ENCODE data around the gene CREBBP.

Gene CREBBP

GRCh38 chr16:3770530-3770929, 110.0 kb downstream of the CREBBP start:
- DNase-seq (ENCODE audit: extremely low read depth, insufficient read length): no peak
- Histone ChIP-seq H3K27me3 (replicated peaks; ENCODE audit: control insufficient read depth, insufficient read depth, low read length) (no peaks in the 10 kb centered on the region), H3K36me3 (ENCODE audit: control insufficient read depth, insufficient read depth, low read length) (peaks cover 25% of the 10 kb centered on the region), H3K4me3 (replicated peaks; ENCODE audit: low read depth, low read length) (no peak overlapping the region)
- no peak for TF ChIP-seq CTCF (IDR thresholded peaks at IDR 0.05; ENCODE audit: insufficient read depth, low read length, poor library complexity, severe bottlenecking)

- DNase-seq (ENCODE audit: extremely low read depth, insufficient read length): no peak
- Histone ChIP-seq H3K27me3 (replicated peaks; ENCODE audit: control insufficient read depth, insufficient read depth, low read length) (no peaks in the 10 kb centered on the region), H3K4me3 (replicated peaks; ENCODE audit: low read depth, low read length) (no peak overlapping the region), H3K36me3 (ENCODE audit: control insufficient read depth, insufficient read depth, low read length) (peaks cover 25% of the 10 kb centered on the region)
- no peak for TF ChIP-seq CTCF (IDR thresholded peaks at IDR 0.05; ENCODE audit: insufficient read depth, low read length, poor library complexity, severe bottlenecking)
Measured at GRCh38 chr16:3769942-3770341, 110.6 kb downstream of the CREBBP start.

GRCh38 chr16:3769013-3769412, 111.5 kb downstream of the CREBBP start:
- no peak for TF ChIP-seq CTCF (IDR thresholded peaks at IDR 0.05; ENCODE audit: insufficient read depth, low read length, poor library complexity, severe bottlenecking)
- Histone ChIP-seq H3K27me3 (replicated peaks; ENCODE audit: control insufficient read depth, insufficient read depth, low read length) (no peaks in the 10 kb centered on the region), H3K36me3 (ENCODE audit: control insufficient read depth, insufficient read depth, low read length) (peaks cover 22% of the 10 kb centered on the region), H3K4me3 (replicated peaks; ENCODE audit: low read depth, low read length) (no peak overlapping the region)
- DNase-seq (ENCODE audit: extremely low read depth, insufficient read length): no peak

- Histone ChIP-seq H3K36me3 (ENCODE audit: control insufficient read depth, insufficient read depth, low read length) (peaks cover 21% of the 10 kb centered on the region), H3K27me3 (replicated peaks; ENCODE audit: control insufficient read depth, insufficient read depth, low read length) (no peaks in the 10 kb centered on the region), H3K4me3 (replicated peaks; ENCODE audit: low read depth, low read length) (no peak overlapping the region)
- TF ChIP-seq CTCF (IDR thresholded peaks at IDR 0.05; ENCODE audit: insufficient read depth, low read length, poor library complexity, severe bottlenecking): no peak
- DNase-seq (ENCODE audit: extremely low read depth, insufficient read length): no peak
Measured at GRCh38 chr16:3767333-3767986, 113.1 kb downstream of the CREBBP start.

GRCh38 chr16:3766177-3766576, 114.3 kb downstream of the CREBBP start:
- DNase-seq (ENCODE audit: extremely low read depth, insufficient read length): no peak
- TF ChIP-seq CTCF (IDR thresholded peaks at IDR 0.05; ENCODE audit: insufficient read depth, low read length, poor library complexity, severe bottlenecking): no peak
- H3K36me3 ChIP-seq (ENCODE audit: control insufficient read depth, insufficient read depth, low read length): peaks cover 24% of the 10 kb centered on the region
- no peaks in the 10 kb centered on the region for H3K27me3 ChIP-seq (replicated peaks; ENCODE audit: control insufficient read depth, insufficient read depth, low read length)
- H3K4me3 ChIP-seq (replicated peaks; ENCODE audit: low read depth, low read length): no peak overlapping the region

- no peak for TF ChIP-seq CTCF (IDR thresholded peaks at IDR 0.05; ENCODE audit: insufficient read depth, low read length, poor library complexity, severe bottlenecking)
- DNase-seq (ENCODE audit: extremely low read depth, insufficient read length): no peak
- H3K4me3 ChIP-seq (replicated peaks; ENCODE audit: low read depth, low read length): no peak overlapping the region
- no peaks in the 10 kb centered on the region for H3K27me3 ChIP-seq (replicated peaks; ENCODE audit: control insufficient read depth, insufficient read depth, low read length)
- H3K36me3 ChIP-seq (ENCODE audit: control insufficient read depth, insufficient read depth, low read length): peaks cover 19% of the 10 kb centered on the region
Measured at GRCh38 chr16:3764409-3764808, 116.1 kb downstream of the CREBBP start.

All from GM06990 (cell line).